Measurements from ENCODE around the gene GNAQ.

GNAQ gene

GRCh38 chr9:77815260-77815659, 216.4 kb downstream of the GNAQ start:
- no peak for DNase-seq (ENCODE audit: low read depth in 2 of 2)

- no peak for DNase-seq (ENCODE audit: low read depth in 2 of 2)
Measured at GRCh38 chr9:77811832-77812231, 219.8 kb downstream of the GNAQ start.

- DNase-seq (ENCODE audit: low read depth in 2 of 2): no peak
Measured at GRCh38 chr9:77810637-77811119, 220.9 kb downstream of the GNAQ start.

- no peak for DNase-seq (ENCODE audit: low read depth in 2 of 2)
Measured at GRCh38 chr9:77810047-77810446, 221.6 kb downstream of the GNAQ start.

- no peak for DNase-seq (ENCODE audit: low read depth in 2 of 2)
Measured at GRCh38 chr9:77809552-77809951, 222.1 kb downstream of the GNAQ start.

- no peak for DNase-seq (ENCODE audit: low read depth in 2 of 2)
Measured at GRCh38 chr9:77808751-77809081, 222.9 kb downstream of the GNAQ start.

GRCh38 chr9:77807846-77808750, 223.5 kb downstream of the GNAQ start:
- DNase-seq (ENCODE audit: low read depth in 2 of 2): no peak

- peak; percentile 83 to 86 for DNase-seq (ENCODE audit: low read depth in 2 of 2)
Measured at GRCh38 chr9:77807281-77807683, 224.3 kb downstream of the GNAQ start.

GRCh38 chr9:77806741-77807140, 224.9 kb downstream of the GNAQ start:
- no peak for DNase-seq (ENCODE audit: low read depth in 2 of 2)

- no peak for DNase-seq (ENCODE audit: low read depth in 2 of 2)
Measured at GRCh38 chr9:77805810-77806209, 225.8 kb downstream of the GNAQ start.

- no peak for DNase-seq (ENCODE audit: low read depth in 2 of 2)
Measured at GRCh38 chr9:77803423-77803822, 228.2 kb downstream of the GNAQ start.

- no peak for DNase-seq (ENCODE audit: low read depth in 2 of 2)
Measured at GRCh38 chr9:77802515-77803293, 228.9 kb downstream of the GNAQ start.

GRCh38 chr9:77802064-77802463, 229.5 kb downstream of the GNAQ start:
- no peak for DNase-seq (ENCODE audit: low read depth in 2 of 2)

GRCh38 chr9:77800924-77801551, 230.6 kb downstream of the GNAQ start:
- no peak for DNase-seq (ENCODE audit: low read depth in 2 of 2)

GRCh38 chr9:77798140-77798539, 233.5 kb downstream of the GNAQ start:
- no peak for DNase-seq (ENCODE audit: low read depth in 2 of 2)

- DNase-seq (ENCODE audit: low read depth in 2 of 2): no peak
Measured at GRCh38 chr9:77794985-77795384, 236.6 kb downstream of the GNAQ start.

- no peak for DNase-seq (ENCODE audit: low read depth in 2 of 2)
Measured at GRCh38 chr9:77793849-77794248, 237.8 kb downstream of the GNAQ start.

GRCh38 chr9:77789891-77790290, 241.7 kb downstream of the GNAQ start:
- no peak for DNase-seq (ENCODE audit: low read depth in 2 of 2)

GRCh38 chr9:77785341-77785740, 246.3 kb downstream of the GNAQ start:
- no peak for DNase-seq (ENCODE audit: low read depth in 2 of 2)

GRCh38 chr9:77783518-77783917, 248.1 kb downstream of the GNAQ start:
- DNase-seq (ENCODE audit: low read depth in 2 of 2): no peak

GRCh38 chr9:77779010-77779409, 252.6 kb downstream of the GNAQ start:
- no peak for DNase-seq (ENCODE audit: low read depth in 2 of 2)

- DNase-seq (ENCODE audit: low read depth in 2 of 2): no peak
Measured at GRCh38 chr9:77773381-77773780, 258.2 kb downstream of the GNAQ start.

Data from fibroblast of skin of left biceps (primary cell).